Testis (tissue), 2 donors: ENCODE measurements around the gene INPP1.

Source experiments
- CTCF ChIP-seq, 3 experiments: fragments of 450-650 bp in 2 of 3; fragments of 200-600 bp in 1 of 3; sonication (generic) in 1 of 3; IDR thresholded peaks; one replicate each; pipeline ENCODE4 v1.5.1; 2016 to 2019; ENCODE audit warnings: antibody characterized with exemption in 3 of 3, mild to moderate bottlenecking in 2 of 3, moderate library complexity in 1 of 3
- POLR2A ChIP-seq: fragments of 450-650 bp; IDR thresholded peaks from one replicate; pipeline ENCODE4 v1.6.1; 2017; ENCODE audit warnings: antibody characterized with exemption, mild to moderate bottlenecking, moderate library complexity

- TF ChIP-seq POLR2A (no peak), CTCF (IDR thresholded peaks at IDR 0.05) (no peak)
These were observed 20.0 kb upstream of the INPP1 start for GRCh38 chr2:190323406-190323805.
